HepG2 (cell line): Measurements from ENCODE around the gene SPTBN4. TPM values are rescaled to one million over a fixed set of nuclear protein-coding genes. Genes with fewer than 3 reads are reported as not detected.

Experiments used
- ATAC-seq: fragments of 200-7000 bp; cut with Tn5 transposase; 3 replicates; pipeline ENCODE4 v1.9.1; 2020; ENCODE audit warnings: mild to moderate bottlenecking, moderate library complexity
- BruUV-seq: library from RNA; stranded (reverse); fragments of 400-500 nt; replicated peaks from 2 replicates; lab custom pipeline; 2021; lab: Mats Ljungman, UMichigan
- CTCF ChIA-PET: fragments of 300-600 bp; formaldehyde crosslinking; extraction: SDS; loops from one replicate; lab custom pipeline; 2021; ENCODE audit warnings: low total read pairs, inconsistent platforms, low intra/inter-chr PET ratio; lab: Yijun Ruan, JAX
- POLR2A ChIA-PET: fragments of 350-600 bp; sonication (Branson Sonifier 250); formaldehyde crosslinking; loops from one replicate; lab custom pipeline; 2020; ENCODE audit warnings: antibody characterized with exemption, inconsistent platforms; lab: Yijun Ruan, JAX
- DNase-seq: peaks from one replicate; pipeline ENCODE4 v3.0.0-alpha.2; 2015; ENCODE audit warnings: low spot score
- FAIRE-seq: peaks from 3 replicates; lab custom pipeline; 2011; peaks lifted over from hg19 to GRCh38; lab: Jason Lieb, UNC
- H2AFZ ChIP-seq: one replicate; pipeline ENCODE4 v1.6.1; 2011; ENCODE audit warnings: low read length, inconsistent platforms
- H3K27ac ChIP-seq: fragments of 300-600 bp; 3 replicates; pipeline ENCODE4 v1.8.0; 2011; ENCODE audit warnings: mixed run types, mild to moderate bottlenecking, mixed read lengths, low read length, inconsistent platforms; ENCODE audit not compliant: insufficient read depth; ENCODE audit errors: extremely low read length
- H3K27me3 ChIP-seq, 2 experiments: fragments of 200-600 bp in 1 of 2; 2 replicates in 1 of 2; 3 replicates in 1 of 2; pipeline versions ENCODE4 v1.6.0 to v1.8.0; 2011; ENCODE audit warnings: low read length in 2 of 2, mild to moderate bottlenecking in 2 of 2, moderate library complexity in 2 of 2, inconsistent platforms in 1 of 2; ENCODE audit not compliant: insufficient read depth in 2 of 2, control insufficient read depth in 1 of 2
- H3K36me3 ChIP-seq, 2 experiments: fragments of 200-600 bp in 1 of 2; replicated peaks in 1 of 2; 2 replicates in 1 of 2; 3 replicates in 1 of 2; pipeline versions ENCODE4 v1.5.1 to v1.8.0; 2011; ENCODE audit warnings: low read length in 2 of 2, inconsistent platforms in 1 of 2; ENCODE audit not compliant: insufficient read depth in 2 of 2, control insufficient read depth in 1 of 2
- H3K4me1 ChIP-seq: 2 replicates; pipeline ENCODE4 v1.5.1; 2012; ENCODE audit warnings: low read length, inconsistent platforms; ENCODE audit not compliant: insufficient read depth
- H3K4me2 ChIP-seq: 2 replicates; pipeline ENCODE4 v1.6.0; 2011; ENCODE audit warnings: low read depth, low read length, inconsistent platforms
- H3K4me3 ChIP-seq, 3 experiments: fragments of 200-600 bp in 1 of 3; sonication (generic), shearing (Covaris generic) in 1 of 3; replicated peaks in 1 of 3; 2 replicates each; pipeline ENCODE4 v1.5.1; 2011 to 2016; ENCODE audit warnings: low read length in 3 of 3, inconsistent platforms in 2 of 3, low read depth in 2 of 3, mild to moderate bottlenecking in 2 of 3, control low read depth in 1 of 3, mixed read lengths in 1 of 3; ENCODE audit not compliant: insufficient read depth in 1 of 3
- H3K79me2 ChIP-seq: one replicate; pipeline ENCODE4 v1.6.1; 2011; ENCODE audit warnings: low read length, inconsistent platforms; ENCODE audit not compliant: insufficient read depth
- H3K9ac ChIP-seq: 2 replicates; pipeline ENCODE4 v1.6.0; 2011; ENCODE audit warnings: mild to moderate bottlenecking, low read depth, low read length, inconsistent platforms; ENCODE audit not compliant: insufficient read depth
- H3K9me3 ChIP-seq: 2 replicates; pipeline ENCODE4 v1.5.1; 2012; ENCODE audit warnings: mild to moderate bottlenecking, low read length
- H4K20me1 ChIP-seq: 2 replicates; pipeline ENCODE4 v1.6.0; 2011; ENCODE audit warnings: inconsistent platforms, mild to moderate bottlenecking, low read length, moderate library complexity; ENCODE audit not compliant: insufficient read depth
- EHMT2 ChIP-seq: fragments of 200-600 bp; sonication (generic); IDR thresholded peaks from 2 replicates; pipeline ENCODE4 v1.7.0; 2017; ENCODE audit warnings: antibody characterized with exemption, low read depth, low read length, borderline replicate concordance
- GLI4 ChIP-seq: sonication (generic); formaldehyde crosslinking; IDR thresholded peaks from 2 replicates; pipeline ENCODE4 v1.5.1; 2020; ENCODE audit warnings: missing genetic modification reagents, mild to moderate bottlenecking, moderate library complexity, borderline replicate concordance
- KAT7 ChIP-seq: IDR thresholded peaks from 2 replicates; pipeline ENCODE4 v1.6.1; 2018; ENCODE audit warnings: borderline replicate concordance, missing compliant biosample characterization
- KDM6A ChIP-seq: IDR thresholded peaks from 2 replicates; pipeline ENCODE4 v1.6.1; 2016; ENCODE audit warnings: low read depth
- NFIC ChIP-seq: IDR thresholded peaks from 2 replicates; pipeline ENCODE4 v1.6.1; 2012; ENCODE audit warnings: mild to moderate bottlenecking, low read length, inconsistent platforms
- RFX1 ChIP-seq: fragments of 450-650 bp; IDR thresholded peaks from 2 replicates; pipeline ENCODE4 v1.6.1; 2017
- SRSF1 ChIP-seq: fragments of 200-400 bp; formaldehyde crosslinking; optimal IDR thresholded peaks from 2 replicates; pipeline ENCODE3; 2017; ENCODE audit warnings: mild to moderate bottlenecking, low read depth, low read length, moderate library complexity
- SSRP1 ChIP-seq: IDR thresholded peaks from 2 replicates; pipeline ENCODE4 v1.6.1; 2016; ENCODE audit warnings: control low read depth
- XRCC5 ChIP-seq: fragments of 200-400 bp; formaldehyde crosslinking; optimal IDR thresholded peaks from 2 replicates; pipeline ENCODE3; 2017; ENCODE audit warnings: mild to moderate bottlenecking, low read length
- ZBTB39 ChIP-seq: sonication (generic); formaldehyde crosslinking; IDR thresholded peaks from 2 replicates; pipeline ENCODE4 v1.5.0; 2020; ENCODE audit warnings: missing genetic modification reagents
- ZNF205 ChIP-seq: IDR thresholded peaks from 2 replicates; pipeline ENCODE4 v1.6.1; 2018; ENCODE audit warnings: missing biosample characterization, missing genetic modification reagents
- ZNF235 ChIP-seq: sonication (generic); formaldehyde crosslinking; IDR thresholded peaks from 2 replicates; pipeline ENCODE4 v1.8.1; 2023; ENCODE audit warnings: mild to moderate bottlenecking, missing genetic modification reagents, borderline replicate concordance
- ZNF282 ChIP-seq: fragments of 450-650 bp; IDR thresholded peaks from 2 replicates; pipeline ENCODE4 v1.6.1; 2018; ENCODE audit not compliant: partially characterized antibody
- ZNF430 ChIP-seq: sonication (generic); formaldehyde crosslinking; IDR thresholded peaks from 2 replicates; pipeline ENCODE4 v1.9.0; 2021; ENCODE audit warnings: mild to moderate bottlenecking, missing genetic modification reagents
- ZNF619 ChIP-seq: sonication (generic); formaldehyde crosslinking; IDR thresholded peaks from 2 replicates; pipeline ENCODE4 v1.4.0; 2020; ENCODE audit warnings: mild to moderate bottlenecking, missing genetic modification reagents
- ZNF724P ChIP-seq: sonication (generic); formaldehyde crosslinking; IDR thresholded peaks from 2 replicates; pipeline ENCODE4 v1.8.0; 2022; ENCODE audit warnings: missing genetic modification reagents, borderline replicate concordance
- ZSCAN20 ChIP-seq: sonication (generic); formaldehyde crosslinking; IDR thresholded peaks from 2 replicates; pipeline ENCODE4 v1.4.0; 2020; ENCODE audit warnings: missing genetic modification reagents, mild to moderate bottlenecking, borderline replicate concordance
- ZUFSP ChIP-seq: sonication (generic); formaldehyde crosslinking; IDR thresholded peaks from 2 replicates; pipeline ENCODE4 v1.9.0; 2021; ENCODE audit warnings: missing genetic modification reagents, mild to moderate bottlenecking, borderline replicate concordance
- WGBS: methylation state at CpG from one replicate; pipeline ENCODE4 v1.1.6; 2017; ENCODE audit warnings: low lambda C conversion rate; 5-methylcytosine and 5-hydroxymethylcytosine counted together
- in situ Hi-C: cut with HindIII; loops from 2 replicates; pipeline ENCODE4 v1.10.0; 2017; ENCODE audit warnings: low pct_unique_long_range_greater_than_20kb; ENCODE audit not compliant: extremely low pct_ligation_motif_present
- intact Hi-C: fragments of 100-400 bp; cut with micrococcal nuclease; formaldehyde crosslinking; loops from one replicate; pipeline ENCODE4 v1.10.0; 2022; ENCODE audit not compliant: unreplicated experiment
- polyA plus RNA-seq, 8 experiments: library from polyadenylated mRNA; depleted of rRNA in 3 of 8; stranded (reverse) in 7 of 8; unstranded in 1 of 8; fragments of >200 nt; fragmentation: Illumina TruSeq in 4 of 8; extraction: Trizol in 4 of 8; gene quantifications; 2 replicates each; pipeline versions ENCODE4 v1.2.1 to v1.2.3, GENCODE V29; 2011 to 2016; ENCODE audit warnings: low read depth in 4 of 8, missing spikeins in 1 of 8, mixed read lengths in 1 of 8; ENCODE audit not compliant: insufficient read depth in 1 of 8
- total RNA-seq, 5 experiments: library from RNA; depleted of rRNA; stranded (reverse); fragments of >200 nt; fragmentation: Illumina TruSeq; extraction: Trizol; gene quantifications; 2 replicates each; pipeline ENCODE4 v1.2.3, GENCODE V29; 2016; ENCODE audit warnings: low read depth in 1 of 5
- TF ChIP-seq, protein P1 (sequence below): sonication (generic); formaldehyde crosslinking; IDR thresholded peaks from 2 replicates; pipeline ENCODE4 v1.5.0; 2020; ENCODE audit warnings: mild to moderate bottlenecking, missing genetic modification reagents, borderline replicate concordance
- TF ChIP-seq, protein P2 (sequence below): sonication (generic); formaldehyde crosslinking; IDR thresholded peaks from 2 replicates; pipeline ENCODE4 v1.4.0; 2020; ENCODE audit warnings: missing genetic modification reagents

The SPTBN4 gene
- total and polyA plus RNA-seq, 2 of the 13 experiments (the other 11 are each of a cell fraction or from before 2014, with no cell fraction given): 0.11 TPM

DNA sequence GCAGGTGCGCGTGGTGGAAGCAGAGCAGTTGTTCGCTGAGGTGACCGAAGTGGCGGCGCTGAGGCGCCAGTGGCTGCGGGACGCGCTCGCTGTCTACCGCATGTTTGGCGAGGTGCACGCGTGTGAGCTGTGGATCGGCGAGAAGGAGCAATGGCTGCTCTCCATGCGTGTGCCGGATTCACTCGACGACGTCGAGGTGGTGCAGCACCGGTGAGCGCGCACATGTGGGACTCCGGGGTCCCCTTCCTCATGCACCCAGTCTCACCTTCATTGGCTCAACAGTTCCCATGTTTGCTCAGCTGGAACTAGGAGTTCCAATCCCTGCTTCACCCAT is 46.5 kb downstream of the SPTBN4 start:
- H4K20me1 ChIP-seq: no peaks in the 10 kb centered on the region
- BruUV-seq: no TSS peak
- H3K4me3 ChIP-seq: no peak overlapping the region
- no peak for DNase-seq
- in situ Hi-C loops: no loop called here
- no peak for ATAC-seq
- H3K9me3 ChIP-seq: no peaks in the 10 kb centered on the region
- TF ChIP-seq, protein P1, sequence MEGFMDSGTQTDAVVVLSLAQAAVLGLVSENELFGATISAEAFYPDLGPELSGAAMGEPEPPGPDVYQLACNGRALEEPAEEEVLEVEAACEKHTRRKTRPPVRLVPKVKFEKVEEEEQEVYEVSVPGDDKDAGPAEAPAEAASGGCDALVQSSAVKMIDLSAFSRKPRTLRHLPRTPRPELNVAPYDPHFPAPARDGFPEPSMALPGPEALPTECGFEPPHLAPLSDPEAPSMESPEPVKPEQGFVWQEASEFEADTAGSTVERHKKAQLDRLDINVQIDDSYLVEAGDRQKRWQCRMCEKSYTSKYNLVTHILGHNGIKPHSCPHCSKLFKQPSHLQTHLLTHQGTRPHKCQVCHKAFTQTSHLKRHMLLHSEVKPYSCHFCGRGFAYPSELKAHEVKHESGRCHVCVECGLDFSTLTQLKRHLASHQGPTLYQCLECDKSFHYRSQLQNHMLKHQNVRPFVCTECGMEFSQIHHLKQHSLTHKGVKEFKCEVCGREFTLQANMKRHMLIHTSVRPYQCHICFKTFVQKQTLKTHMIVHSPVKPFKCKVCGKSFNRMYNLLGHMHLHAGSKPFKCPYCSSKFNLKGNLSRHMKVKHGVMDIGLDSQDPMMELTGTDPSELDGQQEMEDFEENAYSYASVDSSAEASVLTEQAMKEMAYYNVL (CRISPR knock-in tag): no peak
- TF ChIP-seq SSRP1 (no peak), KDM6A (CRISPR knock-in tag) (no peak), KAT7 (CRISPR knock-in tag) (no peak), ZSCAN20 (CRISPR knock-in tag) (no peak), ZNF205 (CRISPR knock-in tag) (no peak), ZUFSP (CRISPR knock-in tag) (no peak), ZNF235 (no peak), SRSF1 (no peak), EHMT2 (no peak), XRCC5 (no peak), RFX1 (no peak), ZNF430 (CRISPR knock-in tag) (no peak), ZBTB39 (CRISPR knock-in tag) (no peak), NFIC (no peak), ZNF282 (no peak), ZNF724P (CRISPR knock-in tag) (no peak), ZNF619 (no peak), GLI4 (no peak)
- TF ChIP-seq, protein P2, sequence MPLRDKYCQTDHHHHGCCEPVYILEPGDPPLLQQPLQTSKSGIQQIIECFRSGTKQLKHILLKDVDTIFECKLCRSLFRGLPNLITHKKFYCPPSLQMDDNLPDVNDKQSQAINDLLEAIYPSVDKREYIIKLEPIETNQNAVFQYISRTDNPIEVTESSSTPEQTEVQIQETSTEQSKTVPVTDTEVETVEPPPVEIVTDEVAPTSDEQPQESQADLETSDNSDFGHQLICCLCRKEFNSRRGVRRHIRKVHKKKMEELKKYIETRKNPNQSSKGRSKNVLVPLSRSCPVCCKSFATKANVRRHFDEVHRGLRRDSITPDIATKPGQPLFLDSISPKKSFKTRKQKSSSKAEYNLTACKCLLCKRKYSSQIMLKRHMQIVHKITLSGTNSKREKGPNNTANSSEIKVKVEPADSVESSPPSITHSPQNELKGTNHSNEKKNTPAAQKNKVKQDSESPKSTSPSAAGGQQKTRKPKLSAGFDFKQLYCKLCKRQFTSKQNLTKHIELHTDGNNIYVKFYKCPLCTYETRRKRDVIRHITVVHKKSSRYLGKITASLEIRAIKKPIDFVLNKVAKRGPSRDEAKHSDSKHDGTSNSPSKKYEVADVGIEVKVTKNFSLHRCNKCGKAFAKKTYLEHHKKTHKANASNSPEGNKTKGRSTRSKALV (CRISPR knock-in tag): no peak
- H2AFZ ChIP-seq: no peak overlapping the region
- H3K79me2 ChIP-seq: no peaks in the 10 kb centered on the region
- POLR2A ChIA-PET: no interaction called here
- CTCF ChIA-PET: no interaction called here
- intact Hi-C loops: no loop called here
- H3K36me3 ChIP-seq: no peaks in the 10 kb centered on the region
- H3K4me1 ChIP-seq: no peaks in the 10 kb centered on the region
- H3K4me2 ChIP-seq: no peak overlapping the region
- H3K27ac ChIP-seq: no peak overlapping the region
- peaks cover 2 to 3% of the 10 kb centered on the region in 2 experiments; a peak in 2 of 5 replicates for H3K27me3 ChIP-seq
- H3K9ac ChIP-seq: no peak overlapping the region
- 89% methylated on average over 19 of the region's 27 CpGs for WGBS
- FAIRE-seq: no peak
